GM18498 (cell line): ENCODE measurements around the gene SPAG8.

Experiments
- ATAC-seq: cut with Tn5 transposase; IDR thresholded peaks from one replicate; pipeline ENCODE4 v1.9.1; 2021; ENCODE audit warnings: mild to moderate bottlenecking, moderate library complexity; ENCODE audit not compliant: unreplicated experiment

Gene SPAG8

DNA sequence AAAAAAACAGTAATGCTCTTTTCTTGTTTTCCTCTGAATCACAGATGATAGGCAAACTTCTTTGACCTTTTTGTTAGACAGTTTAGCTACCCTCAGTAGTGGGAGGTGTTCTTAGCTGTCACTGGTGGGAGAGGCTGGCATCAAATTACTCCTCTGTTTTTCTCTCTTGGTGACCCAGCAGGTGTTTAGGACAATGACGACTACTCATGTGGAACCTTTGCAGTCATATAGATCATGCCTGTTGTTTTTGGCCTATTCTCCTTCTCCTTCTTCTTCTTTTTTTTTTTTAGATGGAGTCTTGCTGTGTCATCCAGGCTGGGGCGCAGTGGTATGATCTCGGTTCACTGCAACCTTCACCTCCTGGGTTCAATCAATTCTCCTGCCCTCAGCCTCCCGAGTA is 36.0 kb downstream of the SPAG8 start:
- ATAC-seq: no peak

DNA sequence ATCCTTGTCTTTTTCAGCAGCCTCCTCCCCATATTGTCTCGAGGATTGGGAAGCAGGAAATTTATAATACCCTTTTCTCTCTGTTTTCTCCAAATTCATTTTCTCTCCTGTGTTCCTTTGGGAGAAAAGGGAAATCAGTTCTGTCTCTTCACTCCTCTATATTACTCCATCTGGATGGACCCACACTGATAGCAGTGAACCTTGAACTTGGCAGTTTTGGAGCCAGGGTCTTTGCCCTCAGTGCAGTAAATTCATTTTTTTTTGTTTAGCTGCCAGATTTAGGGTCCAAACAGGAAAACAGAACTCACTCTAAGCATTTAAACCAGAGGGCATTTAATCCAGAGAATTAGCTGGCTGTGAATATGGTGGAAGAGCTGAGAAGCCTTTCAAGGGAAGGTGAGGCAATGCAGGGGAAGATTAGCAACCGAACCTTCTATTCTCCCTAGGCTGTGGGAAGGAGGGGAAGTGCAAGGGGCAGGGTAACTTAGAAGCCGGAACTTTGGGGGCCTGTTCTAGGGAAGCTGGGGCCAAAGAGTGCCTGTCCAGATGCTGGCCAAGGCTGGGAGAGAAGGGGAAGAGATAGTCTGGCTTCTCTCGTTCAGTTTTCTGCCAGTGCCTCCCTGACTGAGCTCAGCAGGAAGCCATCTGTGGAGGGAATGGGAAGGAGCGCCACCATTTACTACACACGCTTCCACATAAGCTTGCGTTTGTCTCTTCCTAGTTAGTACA is 37.0 kb downstream of the SPAG8 start:
- no peak for ATAC-seq

DNA sequence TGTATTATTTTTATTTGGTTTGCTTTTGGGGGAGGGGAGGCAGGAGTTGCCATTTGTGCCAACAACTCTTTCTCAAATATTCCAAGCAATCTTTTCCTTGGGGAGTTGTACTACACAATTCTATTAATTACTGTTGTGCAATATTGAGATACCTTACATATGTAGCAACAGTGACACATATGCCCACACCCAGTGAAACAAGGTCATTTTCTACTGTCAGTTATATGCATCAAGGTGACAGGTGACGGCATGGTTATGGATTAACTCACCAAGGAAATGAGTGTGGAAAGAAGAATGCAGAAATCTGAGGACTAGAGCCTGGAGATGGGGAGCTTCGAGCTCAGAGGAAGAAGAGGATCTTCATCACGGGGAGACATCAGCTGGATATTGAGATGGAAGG is 40.1 kb downstream of the SPAG8 start:
- ATAC-seq: no peak

DNA sequence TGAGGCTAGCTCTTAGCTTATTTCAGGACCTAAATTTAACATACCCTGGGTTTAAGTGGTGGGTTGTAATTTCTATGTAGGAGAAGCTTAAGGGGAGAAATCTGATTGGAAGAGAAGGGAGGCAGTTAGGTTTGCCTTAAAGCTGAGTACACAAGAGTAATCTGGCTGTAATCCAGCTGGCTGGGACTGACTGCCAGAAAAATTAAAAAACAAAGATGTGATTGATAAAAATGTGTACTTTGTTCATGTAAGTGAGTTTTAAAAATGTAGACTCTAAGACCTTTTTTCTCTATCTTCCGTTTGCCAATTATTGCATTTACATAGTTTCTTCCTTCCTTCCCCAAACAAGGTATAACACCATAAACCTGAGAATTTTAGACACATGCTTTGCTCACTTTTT is 40.5 kb downstream of the SPAG8 start:
- ATAC-seq: no peak

GRCh38 chr9:35771075-35771433 is 41.0 kb downstream of the SPAG8 start:
- no peak for ATAC-seq

DNA sequence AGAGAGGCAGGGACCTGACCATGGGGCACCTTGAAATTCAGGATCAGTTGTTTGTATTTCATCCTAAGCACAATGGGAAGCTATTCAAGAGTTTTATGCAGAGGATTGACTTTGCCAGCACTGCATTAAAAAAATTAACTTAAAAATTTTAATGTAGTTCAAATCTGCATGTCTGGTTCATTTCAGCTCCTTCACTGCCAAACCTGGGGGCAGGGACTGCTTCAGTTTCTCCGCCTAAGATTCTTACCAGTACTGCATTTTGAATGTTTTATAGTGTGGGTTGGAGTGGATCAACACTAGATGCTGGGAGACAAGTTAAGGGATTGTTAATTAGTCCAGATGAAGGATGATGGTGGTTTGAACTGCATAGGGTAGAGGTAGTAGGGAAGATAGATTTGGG is 42.3 kb downstream of the SPAG8 start:
- no peak for ATAC-seq

DNA sequence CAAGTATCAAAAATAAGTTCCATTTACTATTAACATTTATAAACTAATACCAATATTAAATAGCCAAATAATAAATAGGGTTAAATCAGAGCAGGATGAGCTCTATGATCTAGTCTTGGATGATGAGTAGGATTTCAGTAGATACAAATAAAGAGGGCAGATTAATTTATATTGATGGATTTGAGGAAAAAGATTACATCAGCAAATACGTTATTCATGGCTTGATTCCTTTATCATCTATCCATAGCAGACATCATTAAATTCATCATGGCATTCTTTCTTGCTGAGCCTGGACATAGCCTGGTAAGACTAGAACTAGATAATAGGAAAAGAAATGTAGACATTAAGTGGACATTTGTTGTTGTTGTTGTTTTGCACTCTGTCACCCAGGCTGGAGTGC is 44.6 kb downstream of the SPAG8 start:
- ATAC-seq: no peak

DNA sequence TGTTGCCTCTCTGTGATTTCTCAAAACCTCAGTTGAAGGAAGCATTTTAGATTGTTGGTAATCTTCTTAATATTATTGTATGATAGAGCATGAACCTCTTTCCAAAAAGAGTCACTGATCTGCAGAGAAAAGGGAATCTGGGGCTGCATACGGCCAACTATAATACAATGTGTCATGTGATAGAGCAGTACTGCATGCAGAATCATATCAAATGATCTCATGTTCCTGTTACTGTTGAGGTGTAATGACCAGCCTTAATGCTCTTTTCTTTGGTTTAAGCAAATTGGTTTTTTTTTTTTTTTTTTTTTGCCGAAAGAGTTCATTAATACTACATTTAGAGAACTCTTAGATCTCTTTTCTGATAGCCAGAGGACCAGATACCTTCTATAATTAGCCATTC is 45.1 kb downstream of the SPAG8 start:
- no peak for ATAC-seq

DNA sequence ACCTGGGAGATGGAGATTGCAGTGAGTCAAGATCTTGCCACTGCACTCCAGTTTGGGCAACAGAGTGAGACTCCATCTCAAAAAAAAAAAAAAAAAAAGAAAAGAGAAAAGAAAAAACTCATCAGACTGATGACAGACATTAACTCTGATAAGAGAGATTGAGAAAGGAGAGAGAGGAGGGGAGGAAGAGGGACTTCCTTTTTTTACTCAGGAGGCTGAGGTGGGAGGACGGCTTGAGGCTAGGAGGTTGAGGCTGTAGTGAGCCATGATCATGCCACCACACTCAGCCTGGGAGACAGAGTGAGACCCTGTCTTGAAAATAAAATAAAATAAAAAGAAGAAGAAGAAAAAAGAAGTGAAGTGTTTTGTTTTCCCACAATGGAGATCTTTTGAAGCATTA is 48.3 kb downstream of the SPAG8 start:
- no peak for ATAC-seq

GRCh38 chr9:35763181-35763580 is 48.9 kb downstream of the SPAG8 start:
- no peak for ATAC-seq

DNA sequence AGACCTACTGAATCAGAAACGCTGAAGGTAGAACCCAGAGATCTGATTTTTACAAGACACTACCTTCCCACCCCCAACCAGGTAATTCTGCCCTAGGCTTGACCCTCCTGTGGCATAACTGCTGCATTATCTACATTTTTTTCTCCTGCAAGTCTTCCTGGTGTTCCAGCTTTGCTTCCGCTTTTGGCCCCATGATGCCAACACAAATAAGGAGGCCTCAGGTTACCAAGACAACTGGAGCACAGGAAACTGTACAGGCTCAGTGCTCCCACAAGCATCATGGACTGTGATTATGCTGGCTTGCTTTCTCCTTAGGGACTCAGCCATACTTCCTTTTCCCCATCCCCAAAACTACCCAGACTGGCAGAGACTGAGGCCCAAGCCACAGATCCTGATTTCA is 51.4 kb downstream of the SPAG8 start:
- ATAC-seq: no peak

DNA sequence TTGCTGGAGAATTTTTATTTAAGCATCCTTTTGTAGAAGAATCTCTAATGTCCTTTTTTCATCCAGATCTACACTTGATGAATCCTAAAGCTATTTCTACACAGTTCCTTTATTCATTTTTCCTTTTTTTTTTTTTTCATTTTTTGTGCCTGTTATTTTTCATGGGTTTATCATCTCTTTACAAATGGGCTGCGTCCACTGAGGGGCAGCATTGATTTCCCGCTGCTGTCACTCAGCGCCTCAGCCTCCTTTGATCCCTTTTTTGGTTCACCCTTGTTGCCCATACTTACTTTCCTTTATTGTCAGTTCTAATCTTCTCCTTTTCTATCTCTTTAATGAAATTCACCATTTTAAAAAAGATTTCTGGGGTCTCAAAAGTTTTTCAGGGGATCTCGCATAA is 52.3 kb downstream of the SPAG8 start:
- ATAC-seq: no peak
